GM19239 (cell line): ENCODE data around the gene ADI1.

ENCODE experiments used
- DNase-seq: peaks from one replicate; pipeline ENCODE4 v3.0.0; 2011; ENCODE audit warnings: low spot score; ENCODE audit not compliant: insufficient read length
- FAIRE-seq: peaks from 2 replicates; lab custom pipeline; 2011; peaks lifted over from hg19 to GRCh38; lab: Jason Lieb, UNC

The ADI1 gene

DNA sequence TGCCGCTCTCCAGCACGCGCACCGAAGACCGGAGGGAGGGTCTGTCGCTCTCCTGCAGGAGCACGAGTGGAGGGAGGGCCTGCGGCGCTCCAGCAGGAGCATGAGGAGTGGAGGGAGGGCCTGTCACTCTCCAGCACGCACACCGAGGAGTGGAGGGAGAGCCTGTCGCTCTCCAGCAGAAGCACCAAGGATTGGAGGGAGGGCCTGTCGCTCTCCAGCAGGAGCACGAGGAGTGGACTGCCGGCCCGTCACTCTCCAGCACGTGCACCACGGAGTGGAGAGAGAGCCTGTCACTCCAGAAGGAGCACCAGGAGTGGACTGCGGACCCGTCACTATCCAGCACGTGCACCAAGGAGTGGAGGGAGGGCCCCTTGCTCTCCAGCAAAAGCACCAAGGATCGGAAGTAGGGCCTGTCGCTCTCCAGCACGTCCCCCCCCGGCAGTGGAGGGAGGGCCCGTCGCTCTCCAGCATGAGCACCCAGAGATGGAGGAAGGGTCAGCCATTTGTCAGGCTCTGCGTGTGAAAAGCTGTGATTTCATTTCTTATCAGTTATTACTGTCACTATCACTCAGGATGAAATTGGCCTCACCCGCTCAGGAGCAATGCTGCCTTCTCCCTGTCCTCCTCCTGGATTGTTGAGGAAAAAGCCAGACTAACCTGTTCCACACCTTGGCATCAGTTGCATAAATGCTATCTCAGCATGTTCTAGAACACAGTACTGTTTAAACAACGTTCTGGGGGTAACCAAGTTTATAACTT is 35.9 kb downstream of the ADI1 start:
- FAIRE-seq (no peak), DNase-seq (no peak)

DNA sequence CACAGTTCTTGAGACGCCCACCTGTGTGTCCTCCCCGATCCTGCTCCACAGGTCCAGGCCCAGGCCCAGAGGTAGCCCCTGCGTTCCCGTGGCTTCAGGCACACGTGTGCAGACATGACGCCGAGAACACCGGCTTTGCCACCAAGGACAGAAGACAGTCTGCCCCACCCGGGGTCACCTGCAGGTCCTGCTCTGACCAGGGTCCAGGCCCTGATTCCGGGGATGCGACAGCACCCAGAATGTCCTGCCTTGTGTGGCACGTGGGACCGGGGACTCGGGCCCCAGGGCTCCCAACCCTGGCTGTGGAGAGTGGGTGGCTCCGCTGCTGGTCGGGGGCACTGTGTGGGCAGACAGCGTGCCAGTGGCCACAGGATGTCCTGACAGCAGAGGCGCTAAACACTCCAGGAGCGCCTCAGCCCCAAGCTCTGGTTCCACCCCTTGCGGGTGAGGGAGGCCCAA is 36.9 kb downstream of the ADI1 start:
- FAIRE-seq, result no peak

DNA sequence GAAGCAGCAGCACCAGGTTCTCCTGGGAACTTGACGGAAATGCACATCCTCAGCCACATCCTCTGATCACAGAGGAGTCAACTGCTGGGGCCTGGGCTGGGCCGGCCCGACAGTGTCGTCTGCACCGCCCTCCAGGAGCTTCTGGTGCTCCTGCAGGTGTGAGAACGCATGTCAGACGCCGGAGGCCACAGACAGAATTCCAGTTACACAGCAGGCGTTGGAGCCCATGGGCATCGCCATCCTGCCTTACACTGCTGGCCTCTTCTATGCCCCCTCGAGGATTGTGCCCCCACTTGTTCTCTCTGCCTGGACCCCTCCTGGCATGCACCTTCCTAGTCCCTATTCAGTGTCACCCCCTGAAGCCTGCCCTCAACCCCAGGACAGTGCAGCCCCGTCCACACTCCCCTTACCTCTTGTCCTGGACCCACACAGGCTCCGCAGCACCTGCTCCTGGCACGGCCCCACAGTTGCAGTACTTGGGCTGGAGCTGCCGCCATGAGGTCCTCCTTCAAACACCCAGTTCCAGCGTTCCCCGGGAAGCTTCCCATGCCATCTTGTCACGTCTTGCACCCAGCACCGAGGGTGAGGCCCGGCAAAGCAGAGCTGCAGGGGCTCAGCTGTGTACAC is 37.5 kb downstream of the ADI1 start:
- no peak for FAIRE-seq
- no peak for DNase-seq

More for the DNA sequence above, 36.9 kb downstream of the ADI1 start:
- no peak for DNase-seq

DNA sequence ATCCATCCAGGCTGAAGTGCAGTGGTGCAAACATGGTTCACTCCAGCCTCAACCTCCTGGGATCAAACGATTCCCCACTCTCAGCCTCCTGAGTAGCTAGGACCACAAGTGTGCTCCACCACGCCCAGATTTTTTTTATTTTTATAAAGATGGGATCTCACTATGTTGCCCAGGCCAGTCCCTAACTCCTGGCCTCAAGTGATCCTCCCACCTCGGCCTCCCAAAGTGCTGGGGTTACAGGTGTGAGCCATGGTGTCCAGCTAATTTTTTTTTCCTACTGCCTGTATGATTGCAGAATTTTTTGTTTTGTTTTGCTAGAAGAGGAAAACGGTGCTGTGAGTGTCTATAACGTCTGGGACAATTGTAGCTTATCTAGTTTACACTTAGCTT is 38.3 kb downstream of the ADI1 start:
- FAIRE-seq (no peak), DNase-seq (no peak)

DNA sequence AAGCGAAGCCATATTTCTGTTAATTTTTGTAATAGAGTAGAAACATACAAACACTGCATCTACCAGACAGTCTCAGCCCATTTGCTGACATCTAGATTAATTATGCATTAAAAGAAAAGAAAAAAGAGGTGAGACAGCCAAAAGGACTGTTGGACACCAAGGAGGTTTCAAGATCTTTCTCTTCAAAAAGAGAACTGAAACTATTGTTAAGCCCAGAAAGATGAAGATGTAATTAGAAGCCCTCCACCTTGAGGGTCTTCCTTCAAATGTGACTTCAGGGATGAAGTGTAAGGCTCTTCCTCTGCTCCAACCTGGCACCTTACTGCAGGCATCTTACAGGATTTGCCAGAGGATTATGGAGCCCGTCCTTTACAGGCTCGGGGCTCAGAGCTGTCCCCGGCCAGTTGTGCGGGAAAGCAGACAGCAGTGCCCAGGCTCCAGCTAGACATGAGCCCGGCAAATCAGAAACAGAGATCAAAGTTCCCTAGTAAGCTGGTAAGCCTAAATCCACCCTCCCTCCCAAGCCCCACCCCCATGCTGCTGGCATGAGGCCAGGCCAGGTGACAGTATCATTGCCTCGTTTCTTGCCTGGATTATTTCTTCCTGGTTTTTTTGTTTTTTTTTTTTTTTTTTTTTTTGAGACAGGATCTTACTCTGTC is 38.9 kb downstream of the ADI1 start:
- DNase-seq (no peak), FAIRE-seq (peak; percentile 48)

DNA sequence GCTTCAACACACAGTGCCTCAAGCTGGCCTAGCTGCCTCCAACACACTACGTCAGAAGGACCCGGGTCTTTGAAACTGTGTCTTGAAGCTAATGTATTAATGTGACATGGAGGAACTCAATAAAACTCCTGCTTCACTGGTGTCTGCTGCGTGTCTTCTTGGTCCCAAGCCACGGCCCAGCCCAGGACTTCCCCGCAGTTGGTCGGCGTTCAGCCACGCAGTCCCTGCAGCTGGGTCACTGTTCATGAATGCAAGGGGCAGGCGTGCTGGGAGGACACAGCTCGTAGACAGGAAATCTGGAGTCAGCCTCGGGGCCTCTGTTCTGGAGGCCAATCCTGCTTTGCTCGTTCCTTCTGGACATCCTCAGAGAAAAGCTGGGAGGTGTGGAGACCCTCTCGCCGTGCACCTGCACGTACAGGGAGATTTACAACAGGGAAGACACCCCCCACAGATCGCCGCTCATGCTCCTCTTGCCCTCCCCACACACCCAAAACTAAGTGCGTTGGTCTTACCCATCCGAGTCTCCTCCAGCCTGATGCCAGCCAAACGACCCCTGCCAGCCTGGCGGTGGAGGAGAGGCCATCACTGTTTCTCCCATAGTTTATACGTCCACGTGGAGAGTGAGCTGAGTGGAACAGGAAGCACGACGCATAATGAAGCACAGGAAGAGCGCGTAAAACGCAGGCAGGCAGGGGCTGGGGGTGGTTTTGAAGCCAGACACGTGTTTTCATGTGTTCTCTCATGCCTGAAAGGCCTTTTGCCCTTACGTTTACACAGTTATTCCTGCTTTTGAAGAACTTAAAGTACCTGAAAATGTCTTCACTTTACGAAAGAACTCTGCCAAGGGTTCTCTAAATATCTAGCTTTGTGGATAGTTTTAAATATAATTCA is 39.7 kb downstream of the ADI1 start:
- FAIRE-seq (no peak), DNase-seq (no peak)

DNA sequence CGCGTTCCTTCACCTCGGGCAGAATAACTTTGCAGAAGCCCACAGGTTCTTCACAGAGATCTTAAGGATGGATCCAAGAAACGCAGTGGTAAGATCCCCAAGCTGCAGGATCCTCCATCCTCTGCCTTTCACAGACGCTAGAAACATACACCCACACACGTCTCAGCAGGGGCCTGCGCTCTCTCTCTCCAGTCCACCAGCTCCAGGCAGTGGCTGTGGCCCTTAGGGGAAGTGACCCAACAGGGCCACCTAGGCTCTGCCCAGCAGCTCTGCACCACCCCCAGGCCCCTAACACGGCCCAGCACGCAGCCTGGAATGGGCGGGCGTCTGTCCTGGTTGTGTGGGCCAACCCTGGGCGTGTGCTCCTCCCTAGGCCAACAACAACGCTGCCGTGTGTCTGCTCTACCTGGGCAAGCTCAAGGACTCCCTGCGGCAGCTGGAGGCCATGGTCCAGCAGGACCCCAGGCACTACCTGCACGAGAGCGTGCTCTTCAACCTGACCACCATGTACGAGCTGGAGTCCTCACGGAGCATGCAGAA is 40.4 kb downstream of the ADI1 start:
- DNase-seq (no peak), FAIRE-seq (no peak)

DNA sequence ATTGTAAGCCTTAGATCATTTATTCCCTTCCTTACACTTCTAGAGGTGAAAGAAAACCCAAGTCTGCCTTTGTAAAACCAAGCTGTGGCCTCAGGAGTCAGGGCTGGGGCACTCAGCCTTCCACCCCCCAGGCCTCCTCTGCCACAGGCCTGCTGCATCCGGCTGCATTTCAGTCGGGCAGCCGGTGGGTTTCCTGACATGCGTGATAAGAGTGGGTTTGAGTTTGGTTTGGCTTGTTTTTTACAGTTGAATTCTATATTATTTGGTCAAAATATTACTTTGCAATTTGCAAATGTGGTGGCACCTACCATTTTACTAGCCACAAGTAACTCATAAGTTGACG is 42.4 kb downstream of the ADI1 start:
- no peak for FAIRE-seq
- DNase-seq, result no peak

DNA sequence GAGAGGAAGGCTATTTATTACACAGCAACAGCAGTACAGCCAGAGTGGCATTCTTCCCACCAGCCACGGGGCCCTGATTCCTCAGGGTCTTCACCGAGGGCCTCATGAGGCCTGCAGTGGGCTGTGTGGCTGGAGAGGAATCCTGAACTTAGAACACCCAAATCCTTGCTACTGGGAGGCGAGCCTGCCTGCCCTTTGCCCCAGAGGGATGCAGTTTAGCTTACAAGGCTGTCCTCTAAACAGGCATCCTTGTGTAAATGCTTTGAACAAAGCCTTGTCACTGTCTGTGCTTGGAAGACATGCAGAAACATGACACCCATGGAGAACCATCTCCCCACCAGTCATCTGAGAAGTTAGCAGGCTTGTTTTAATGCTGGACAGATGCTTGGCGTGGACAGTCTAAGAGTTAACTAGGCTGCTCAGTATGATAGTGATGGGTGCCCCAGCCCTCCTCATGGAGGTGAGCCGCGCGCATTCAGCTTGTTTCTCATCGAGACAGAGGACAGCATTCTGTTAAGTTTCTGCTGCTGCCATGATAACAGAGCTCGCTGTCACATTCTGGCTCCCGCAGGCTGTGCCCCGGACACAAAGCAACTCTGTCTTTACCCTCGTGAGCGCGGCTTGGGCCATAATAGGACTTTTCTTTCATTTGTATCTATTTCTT is 42.9 kb downstream of the ADI1 start:
- DNase-seq (no peak), FAIRE-seq (no peak)

DNA sequence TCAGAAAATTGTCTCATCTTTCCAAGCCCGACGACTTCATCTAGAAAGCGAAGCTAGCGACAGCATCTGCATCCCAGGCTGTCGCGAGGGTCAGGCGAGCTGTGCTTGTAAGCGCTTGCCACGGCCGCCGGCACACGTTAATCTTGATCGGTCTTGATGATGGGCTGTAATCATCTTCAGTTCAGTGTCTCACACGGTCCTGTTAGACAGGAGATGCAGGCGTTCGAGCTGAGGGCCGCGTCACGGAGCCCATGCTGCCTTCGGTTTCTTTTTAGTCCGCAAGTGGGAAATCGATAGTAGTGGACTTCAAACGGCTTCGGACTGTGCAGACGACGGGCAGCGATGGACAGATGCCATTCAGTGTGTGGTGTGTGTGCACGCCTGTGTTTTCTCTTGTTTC is 43.6 kb downstream of the ADI1 start:
- DNase-seq (no peak), FAIRE-seq (no peak)

DNA sequence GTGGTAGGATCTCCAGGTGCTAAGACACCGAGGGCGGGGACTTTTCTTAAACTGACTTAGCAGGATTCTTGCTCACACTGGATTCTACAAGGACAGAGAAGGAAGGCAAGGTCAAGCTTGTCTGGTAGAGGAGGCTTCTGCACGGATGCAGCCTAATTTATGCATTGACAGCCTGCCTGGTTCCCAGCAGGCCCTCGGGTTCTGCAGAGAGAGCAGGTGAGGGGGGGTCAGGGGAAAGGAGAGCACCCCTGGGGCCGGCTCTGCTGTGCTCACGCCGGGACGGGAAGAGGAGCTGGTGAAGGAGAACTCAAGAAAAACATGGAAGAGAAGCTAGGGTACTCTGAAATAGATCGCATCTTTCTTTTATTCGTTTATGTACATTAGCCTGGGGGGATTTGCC is 46.4 kb downstream of the ADI1 start:
- FAIRE-seq (no peak), DNase-seq (no peak)

DNA sequence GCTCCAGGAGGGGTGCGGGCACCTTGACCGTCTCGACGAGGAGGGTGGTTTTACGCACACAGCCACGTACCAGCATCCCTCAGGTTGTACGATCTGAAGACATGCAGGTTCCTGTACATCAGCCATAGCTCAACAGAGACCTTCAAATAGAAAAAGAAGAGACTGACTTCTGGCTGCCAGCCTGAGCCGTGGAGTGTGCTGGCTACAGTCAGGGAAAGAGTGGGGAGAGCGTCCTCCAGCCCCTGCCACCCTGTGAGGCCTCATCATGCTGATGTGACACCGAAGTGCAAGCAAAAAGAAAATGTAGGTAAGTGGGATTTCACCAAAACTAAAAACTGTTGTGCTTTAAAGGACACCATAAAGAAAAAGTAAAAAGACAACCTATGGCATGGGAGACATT is 47.0 kb downstream of the ADI1 start:
- DNase-seq (no peak), FAIRE-seq (no peak)

DNA sequence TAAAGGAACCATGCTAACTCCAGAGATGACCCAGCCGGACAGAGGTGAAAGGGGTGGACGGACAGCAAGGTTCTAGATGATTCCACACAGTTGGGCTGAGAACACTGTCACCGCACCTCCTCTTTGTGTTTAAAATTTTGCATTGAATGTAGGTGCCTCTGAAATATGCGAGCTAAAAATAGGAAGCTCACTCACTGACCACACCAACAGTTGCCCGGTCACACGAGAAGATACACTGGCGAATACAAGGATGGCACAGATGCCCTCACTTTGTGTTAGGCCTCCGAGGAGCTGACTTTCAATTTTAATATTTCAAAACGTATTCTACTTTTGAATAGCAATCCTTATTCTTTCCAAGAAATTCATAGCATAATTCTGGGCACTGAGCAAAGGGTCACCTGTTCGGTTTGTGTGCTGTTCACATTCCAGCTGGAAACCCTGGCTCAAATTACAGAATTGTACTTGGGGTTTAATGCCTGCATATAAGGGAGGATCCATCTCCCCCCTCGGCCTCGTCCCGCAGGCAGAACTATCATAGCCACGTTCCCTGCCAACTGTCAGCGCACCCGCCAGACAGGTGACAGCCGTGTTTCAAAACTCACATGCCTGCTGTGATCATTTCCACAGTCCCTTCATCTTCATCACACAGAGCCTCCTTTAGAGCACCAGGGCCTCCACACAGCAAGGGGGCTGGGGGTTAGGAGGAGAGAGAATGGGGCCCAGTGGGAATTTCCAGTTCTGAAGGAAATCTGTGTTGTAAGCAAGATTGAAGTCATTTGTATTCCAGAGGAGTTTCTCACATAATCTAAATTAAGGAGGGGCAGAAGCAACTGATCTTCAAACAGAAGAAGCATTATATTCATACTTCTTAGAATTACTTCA is 48.2 kb downstream of the ADI1 start:
- FAIRE-seq (no peak), DNase-seq (no peak)

DNA sequence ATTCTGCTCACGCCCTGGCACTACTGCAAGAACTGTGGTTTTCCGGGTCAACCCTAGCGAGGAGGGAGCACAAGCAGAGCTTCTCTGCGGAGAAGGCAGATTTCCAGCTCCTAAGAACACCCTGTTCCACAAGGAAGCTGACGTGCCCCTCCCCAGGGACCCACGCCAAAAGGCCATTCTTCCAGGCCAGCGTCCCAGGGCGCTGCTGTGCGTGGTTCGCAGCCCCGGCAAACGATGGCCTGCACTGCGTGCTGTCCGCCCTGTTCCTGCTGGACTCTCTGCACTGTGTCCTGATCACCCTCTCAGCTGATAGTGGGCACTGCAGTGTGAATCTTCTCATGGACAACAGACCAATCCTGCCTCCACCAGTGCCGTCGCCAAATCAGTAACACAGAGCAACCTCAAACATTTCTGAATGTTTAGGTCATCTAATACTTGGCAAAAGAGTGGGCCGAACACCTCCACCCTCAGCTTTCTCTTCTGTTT is 49.1 kb downstream of the ADI1 start:
- FAIRE-seq, result no peak

DNA sequence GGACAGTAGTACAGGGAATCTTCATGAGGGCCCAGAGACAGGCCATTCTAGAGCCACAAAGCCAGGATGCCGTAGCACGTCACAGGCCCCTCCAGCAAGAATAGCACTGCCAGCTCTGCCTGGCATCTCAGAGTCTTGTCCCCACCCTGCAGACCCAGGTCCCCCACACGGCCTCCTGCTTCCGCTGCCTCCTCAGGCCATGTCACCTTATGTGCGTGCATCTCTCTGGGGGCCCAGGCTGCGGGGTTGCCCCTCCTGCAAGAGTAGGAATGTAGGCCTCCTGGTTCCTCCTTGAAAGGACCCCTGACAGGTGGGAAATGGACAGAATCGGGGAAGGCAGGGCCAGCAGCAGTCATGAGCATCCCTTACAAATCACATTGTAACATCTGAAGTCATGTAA is 49.8 kb downstream of the ADI1 start:
- DNase-seq (no peak), FAIRE-seq (no peak)

More for the DNA sequence above, 49.1 kb downstream of the ADI1 start:
- no peak for DNase-seq

DNA sequence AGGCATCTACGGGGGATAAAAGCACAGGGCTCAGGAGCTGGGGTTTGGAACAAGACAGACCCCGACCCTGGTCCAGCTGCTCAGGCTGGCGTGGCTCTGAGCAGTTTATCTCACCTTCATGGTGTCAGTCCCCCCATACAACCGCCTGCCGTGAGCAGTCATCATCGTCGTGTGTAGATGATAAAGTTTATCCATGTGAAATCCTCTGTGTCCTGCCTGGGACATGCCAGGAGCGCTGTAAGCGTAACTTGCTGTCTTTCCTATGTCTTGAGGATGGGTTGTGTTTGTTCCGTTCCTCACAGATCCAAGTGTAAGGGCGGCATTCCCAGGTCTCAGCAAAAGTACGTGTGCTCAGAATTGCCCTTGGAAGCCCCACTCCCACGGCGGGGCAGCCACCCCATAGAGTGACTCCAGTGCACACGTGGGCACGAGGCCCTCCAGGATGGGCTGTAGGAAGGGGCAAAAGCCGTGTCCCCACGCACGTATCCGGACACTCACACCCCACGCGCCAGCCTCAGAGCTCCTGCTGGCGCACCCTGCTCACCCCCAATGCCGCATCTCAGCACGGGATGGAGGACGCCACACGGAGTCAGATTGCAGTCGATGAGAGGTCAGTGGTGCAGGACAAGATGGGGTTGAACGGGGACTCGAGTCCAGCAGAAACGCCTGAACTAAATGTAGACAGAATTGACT is 50.9 kb downstream of the ADI1 start:
- FAIRE-seq (no peak), DNase-seq (no peak)

DNA sequence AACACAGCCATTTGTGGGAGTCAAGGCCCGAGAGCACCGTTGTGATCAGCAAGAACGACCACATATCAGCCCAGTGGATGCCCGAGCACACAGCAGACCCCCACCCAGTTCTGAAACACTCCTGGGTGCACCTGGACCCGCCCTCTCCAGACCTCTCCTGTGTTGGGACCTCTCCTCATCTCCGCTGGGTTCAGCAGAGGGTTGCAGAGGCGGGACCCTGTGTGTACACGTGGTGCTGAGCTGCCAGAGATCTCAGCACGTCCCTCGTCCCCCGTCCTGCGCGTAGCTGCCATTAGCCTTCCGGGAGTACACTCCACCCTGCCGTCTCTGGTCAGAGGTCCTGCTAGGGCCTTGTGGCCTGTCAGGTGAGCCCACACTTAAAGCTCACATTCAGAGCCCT is 51.7 kb downstream of the ADI1 start:
- no peak for FAIRE-seq
- no peak for DNase-seq

DNA sequence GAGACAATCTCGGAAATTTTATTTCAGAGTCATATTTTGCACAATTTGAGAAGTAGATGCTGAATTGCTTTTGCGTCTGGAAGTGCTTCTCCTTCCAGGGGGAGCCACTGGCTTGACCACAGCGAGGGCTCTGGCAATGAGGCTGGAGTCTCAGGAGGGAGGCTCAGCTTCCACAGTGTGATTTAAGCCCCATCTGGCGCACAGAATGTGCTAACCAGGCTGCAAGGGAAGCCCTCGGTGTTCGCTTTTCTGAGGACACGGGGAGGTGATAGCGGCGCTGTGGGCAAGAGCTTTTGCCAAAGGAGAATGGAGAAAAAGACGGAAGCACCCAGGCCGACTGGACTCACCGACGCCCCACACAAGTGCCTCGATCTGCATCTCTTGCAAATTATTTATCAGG is 52.4 kb downstream of the ADI1 start:
- DNase-seq, result no peak
- no peak for FAIRE-seq
